Fibroblast of lung (primary cell): ENCODE results near the gene UVRAG.

ENCODE experiments used
- EZH2 ChIP-seq: IDR thresholded peaks from 2 replicates; pipeline ENCODE4 v1.5.1; 2012; ENCODE audit warnings: low read length, control low read depth, mild to moderate bottlenecking; ENCODE audit errors: missing control alignments
- TF ChIP-seq, protein P1 (sequence below), 2 donors: IDR thresholded peaks in 1 of 2; conservative IDR thresholded peaks in 1 of 2; 1 replicate in 1 of 2; 2 replicates in 1 of 2; pipeline ENCODE4 v1.5.1; 2011 to 2012; ENCODE audit warnings: low read length in 2 of 2, control low read depth in 1 of 2, inconsistent platforms in 1 of 2, low read depth in 1 of 2, mild to moderate bottlenecking in 1 of 2

DNA sequence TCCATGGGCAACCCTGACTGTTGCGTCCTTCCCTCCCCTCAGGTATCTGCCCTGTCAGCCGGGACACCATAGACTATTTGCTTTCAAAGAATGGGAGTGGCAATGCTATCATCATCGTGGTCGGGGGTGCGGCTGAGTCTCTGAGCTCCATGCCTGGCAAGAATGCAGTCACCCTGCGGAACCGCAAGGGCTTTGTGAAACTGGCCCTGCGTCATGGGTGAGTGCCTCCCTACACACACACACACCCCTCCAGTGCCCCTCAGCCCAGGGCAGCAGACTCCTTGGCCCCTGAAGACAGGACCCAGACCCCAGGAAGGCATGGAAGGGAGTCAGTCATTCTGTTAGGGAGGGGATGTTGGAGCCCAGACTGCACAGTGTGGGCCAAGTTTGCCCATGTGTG is 17.9 kb upstream of the UVRAG start:
- TF ChIP-seq, protein P1, sequence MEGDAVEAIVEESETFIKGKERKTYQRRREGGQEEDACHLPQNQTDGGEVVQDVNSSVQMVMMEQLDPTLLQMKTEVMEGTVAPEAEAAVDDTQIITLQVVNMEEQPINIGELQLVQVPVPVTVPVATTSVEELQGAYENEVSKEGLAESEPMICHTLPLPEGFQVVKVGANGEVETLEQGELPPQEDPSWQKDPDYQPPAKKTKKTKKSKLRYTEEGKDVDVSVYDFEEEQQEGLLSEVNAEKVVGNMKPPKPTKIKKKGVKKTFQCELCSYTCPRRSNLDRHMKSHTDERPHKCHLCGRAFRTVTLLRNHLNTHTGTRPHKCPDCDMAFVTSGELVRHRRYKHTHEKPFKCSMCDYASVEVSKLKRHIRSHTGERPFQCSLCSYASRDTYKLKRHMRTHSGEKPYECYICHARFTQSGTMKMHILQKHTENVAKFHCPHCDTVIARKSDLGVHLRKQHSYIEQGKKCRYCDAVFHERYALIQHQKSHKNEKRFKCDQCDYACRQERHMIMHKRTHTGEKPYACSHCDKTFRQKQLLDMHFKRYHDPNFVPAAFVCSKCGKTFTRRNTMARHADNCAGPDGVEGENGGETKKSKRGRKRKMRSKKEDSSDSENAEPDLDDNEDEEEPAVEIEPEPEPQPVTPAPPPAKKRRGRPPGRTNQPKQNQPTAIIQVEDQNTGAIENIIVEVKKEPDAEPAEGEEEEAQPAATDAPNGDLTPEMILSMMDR (conservative IDR thresholded peaks at IDR 0.05 in 1 of 2, IDR thresholded peaks at IDR 0.05 in 1 of 2; ENCODE audit: low read depth in 1 of 2, low read length in 2 of 2) = no peak
- TF ChIP-seq EZH2 = no peak
